Skeletal muscle tissue (tissue), 4 donors: ENCODE results near the gene GSAP. TPM values are rescaled to one million over a fixed set of nuclear protein-coding genes. Genes with fewer than 3 reads are reported as not detected.
"Not testable (repeated sequence)": the region's sequence is repeated elsewhere in the genome, so short reads cannot be mapped to it uniquely, and the experiment has no call there.

ENCODE experiments used
- H3K27ac ChIP-seq: one replicate; pipeline ENCODE4 v1.7.0; 2013; ENCODE audit warnings: mild to moderate bottlenecking, low read depth, low read length, inconsistent platforms
- H3K27me3 ChIP-seq, 3 donors: one replicate each; pipeline ENCODE4 v1.7.0; 2013; ENCODE audit warnings: low read length in 3 of 3; ENCODE audit not compliant: control insufficient read depth in 3 of 3, insufficient read depth in 3 of 3
- H3K36me3 ChIP-seq, 3 donors: one replicate each; pipeline ENCODE4 v1.7.0; 2013; ENCODE audit warnings: low read length in 3 of 3; ENCODE audit not compliant: control insufficient read depth in 3 of 3, insufficient read depth in 3 of 3
- H3K4me1 ChIP-seq, 3 donors: one replicate each; pipeline ENCODE4 v1.7.0; 2013; ENCODE audit warnings: low read length in 3 of 3, mild to moderate bottlenecking in 3 of 3; ENCODE audit not compliant: control insufficient read depth in 3 of 3, insufficient read depth in 3 of 3
- H3K4me3 ChIP-seq, 3 donors: one replicate each; pipeline ENCODE4 v1.7.0; 2013; ENCODE audit warnings: low read length in 3 of 3
- H3K9ac ChIP-seq, 3 donors: one replicate each; pipeline ENCODE4 v1.7.0; 2013; ENCODE audit warnings: low read length in 3 of 3, mild to moderate bottlenecking in 3 of 3, moderate library complexity in 2 of 3, low read depth in 1 of 3
- H3K9me3 ChIP-seq, 3 donors: one replicate each; pipeline ENCODE4 v1.7.0; 2013; ENCODE audit warnings: low read length in 3 of 3; ENCODE audit not compliant: control insufficient read depth in 3 of 3
- total RNA-seq: library from RNA; depleted of rRNA; stranded (reverse); fragments of >200 nt; gene quantifications from one replicate; pipeline ENCODE4 v1.2.3, GENCODE V29; 2014
- donor health status: Osteomylitis.

Gene GSAP
- total RNA-seq, 1 donor from 2014 or later = 6.8 TPM

DNA sequence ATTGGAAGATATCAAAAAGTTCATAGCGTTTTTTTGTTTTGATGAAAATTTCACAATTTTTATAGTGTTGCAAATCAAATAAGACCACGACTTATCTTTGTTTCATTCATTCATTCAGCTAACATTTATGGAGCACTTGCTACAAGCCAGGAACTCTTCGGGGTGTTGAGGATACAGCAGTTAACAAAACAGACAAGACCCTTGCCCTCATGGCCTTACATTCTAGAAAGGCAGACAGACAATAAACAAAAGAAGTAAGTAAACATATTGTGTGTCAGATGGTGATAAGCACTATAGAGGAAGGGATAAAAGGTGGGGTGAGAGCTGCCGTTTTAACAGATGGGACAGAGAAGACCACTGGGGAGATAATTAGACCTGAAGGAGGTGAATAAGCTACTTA is 41.6 kb upstream of the GSAP start:
- no peak overlapping the region for H3K4me3 ChIP-seq
- no peak overlapping the region for H3K27ac ChIP-seq
- peaks cover 0 to 5% (median 3%) of the 10 kb centered on the region in 3 donors for H3K4me1 ChIP-seq
- no peaks in the 10 kb centered on the region for H3K36me3 ChIP-seq
- H3K9ac ChIP-seq = no peak overlapping the region
- peaks cover 5 to 7% (median 7%) of the 10 kb centered on the region in 3 donors for H3K27me3 ChIP-seq
- H3K9me3 ChIP-seq = no peaks in the 10 kb centered on the region

- H3K36me3 ChIP-seq = no peaks in the 10 kb centered on the region
- H3K4me1 ChIP-seq = peaks cover 0 to 5% (median 3%) of the 10 kb centered on the region in 3 donors
- no peak overlapping the region for H3K27ac ChIP-seq
- H3K27me3 ChIP-seq = peaks cover 5 to 7% (median 7%) of the 10 kb centered on the region in 3 donors
- no peak overlapping the region for H3K4me3 ChIP-seq
- no peak overlapping the region for H3K9ac ChIP-seq
- H3K9me3 ChIP-seq = no peaks in the 10 kb centered on the region
Observed at GRCh38 chr7:77456696-77457095, 40.5 kb upstream of the GSAP start.

- H3K27ac ChIP-seq = no peak overlapping the region
- no peaks in the 10 kb centered on the region for H3K36me3 ChIP-seq
- H3K4me1 ChIP-seq = peaks cover 0 to 5% (median 3%) of the 10 kb centered on the region in 3 donors
- H3K9me3 ChIP-seq = no peaks in the 10 kb centered on the region
- no peak overlapping the region for H3K4me3 ChIP-seq
- H3K9ac ChIP-seq = no peak overlapping the region
- H3K27me3 ChIP-seq = peaks cover 5 to 7% (median 7%) of the 10 kb centered on the region in 3 donors
Observed at GRCh38 chr7:77455321-77455720, 39.2 kb upstream of the GSAP start.

DNA sequence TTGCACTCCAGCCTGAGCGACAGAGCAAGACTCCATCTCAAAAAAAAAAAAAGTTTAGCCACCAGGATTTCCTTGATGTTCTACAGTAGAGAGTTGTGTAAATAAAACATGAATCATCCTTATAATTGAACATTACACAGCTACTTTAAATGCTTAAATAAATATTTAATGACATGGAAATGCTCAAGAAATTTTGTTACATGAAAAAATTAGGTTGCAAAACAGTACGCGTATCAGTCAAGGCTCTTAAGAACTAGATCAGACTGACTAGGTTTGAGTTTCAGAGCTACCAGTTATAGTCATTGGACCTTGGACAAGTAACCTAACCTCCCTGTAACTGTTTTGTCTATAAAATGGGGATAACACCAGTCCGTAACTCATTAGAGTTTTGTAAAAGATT is 38.7 kb upstream of the GSAP start:
- Histone ChIP-seq H3K4me1 (peaks cover 0 to 5% (median 3%) of the 10 kb centered on the region in 3 donors), H3K9me3 (no peaks in the 10 kb centered on the region), H3K9ac (no peak overlapping the region), H3K36me3 (no peaks in the 10 kb centered on the region), H3K27me3 (peaks cover 5 to 7% (median 7%) of the 10 kb centered on the region in 3 donors), H3K4me3 (no peak overlapping the region), H3K27ac (no peak overlapping the region)

DNA sequence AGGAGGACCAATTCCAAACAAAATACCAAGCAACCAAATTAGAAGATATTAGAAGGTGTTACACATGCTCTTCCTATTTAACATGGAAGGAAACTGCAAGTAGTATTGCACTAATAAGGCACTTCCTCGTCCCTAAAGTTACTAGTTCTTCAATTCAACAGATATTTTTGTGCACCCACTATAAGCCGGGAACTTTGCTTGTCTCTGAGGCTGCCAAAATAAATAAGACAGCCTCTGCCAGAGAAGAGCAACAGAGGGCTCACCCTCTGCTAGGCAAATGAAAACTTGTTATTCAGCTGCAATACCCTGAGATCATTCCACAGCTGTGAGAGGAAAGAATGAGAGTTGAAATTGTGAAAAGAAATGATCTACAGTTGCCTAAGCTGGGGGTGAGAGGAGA is 37.4 kb upstream of the GSAP start:
- no peaks in the 10 kb centered on the region for H3K36me3 ChIP-seq
- H3K4me3 ChIP-seq = no peak overlapping the region
- H3K27me3 ChIP-seq = peaks cover 5 to 7% (median 7%) of the 10 kb centered on the region in 3 donors
- H3K4me1 ChIP-seq = peaks cover 0 to 5% (median 3%) of the 10 kb centered on the region in 3 donors
- H3K9me3 ChIP-seq = no peaks in the 10 kb centered on the region
- no peak overlapping the region for H3K27ac ChIP-seq
- no peak overlapping the region for H3K9ac ChIP-seq

- not testable (repeated sequence) for H3K27me3 ChIP-seq, H3K9ac ChIP-seq, H3K4me1 ChIP-seq, H3K9me3 ChIP-seq, H3K36me3 ChIP-seq, H3K27ac ChIP-seq, H3K4me3 ChIP-seq
Observed at GRCh38 chr7:77451950-77452349, 35.8 kb upstream of the GSAP start.

GRCh38 chr7:77450613-77451012 is 34.5 kb upstream of the GSAP start:
- Histone ChIP-seq H3K9ac (no peak overlapping the region), H3K4me3 (no peak overlapping the region), H3K36me3 (no peaks in the 10 kb centered on the region), H3K27me3 (peaks cover 5 to 7% (median 7%) of the 10 kb centered on the region in 3 donors), H3K27ac (no peak overlapping the region), H3K4me1 (peaks cover 0 to 5% (median 3%) of the 10 kb centered on the region in 3 donors), H3K9me3 (no peaks in the 10 kb centered on the region)

- Histone ChIP-seq H3K36me3 (no peaks in the 10 kb centered on the region), H3K27ac (no peak overlapping the region), H3K9me3 (no peaks in the 10 kb centered on the region), H3K4me1 (peaks cover 0 to 5% (median 3%) of the 10 kb centered on the region in 3 donors), H3K4me3 (no peak overlapping the region), H3K9ac (no peak overlapping the region), H3K27me3 (peaks cover under 1 to 7% (median 3%) of the 10 kb centered on the region in 3 donors)
Observed at GRCh38 chr7:77450054-77450453, 33.9 kb upstream of the GSAP start.

DNA sequence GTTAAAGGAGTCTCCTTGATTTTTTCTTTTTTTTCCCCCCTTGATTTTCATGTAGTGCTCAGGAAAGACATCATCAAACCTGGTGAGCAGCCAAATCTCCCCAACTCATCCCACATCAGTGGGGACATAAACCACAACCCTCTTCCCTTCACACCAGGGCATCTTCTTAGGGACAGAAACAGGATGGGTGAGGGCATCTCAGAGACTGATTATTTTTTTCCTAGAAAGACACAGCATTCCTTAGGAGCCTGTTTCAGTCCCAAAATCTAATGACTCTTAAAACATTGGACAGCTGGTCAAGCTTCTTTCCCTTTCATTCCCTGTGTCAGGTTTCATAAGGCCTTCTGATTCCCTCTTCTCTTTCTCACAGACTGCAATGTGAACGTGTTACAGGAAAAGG is 31.5 kb upstream of the GSAP start:
- Histone ChIP-seq H3K4me3 (no peak overlapping the region), H3K9me3 (no peaks in the 10 kb centered on the region), H3K36me3 (no peaks in the 10 kb centered on the region), H3K9ac (no peak overlapping the region), H3K27me3 (no peaks in the 10 kb centered on the region), H3K27ac (no peak overlapping the region), H3K4me1 (no peaks in the 10 kb centered on the region)

DNA sequence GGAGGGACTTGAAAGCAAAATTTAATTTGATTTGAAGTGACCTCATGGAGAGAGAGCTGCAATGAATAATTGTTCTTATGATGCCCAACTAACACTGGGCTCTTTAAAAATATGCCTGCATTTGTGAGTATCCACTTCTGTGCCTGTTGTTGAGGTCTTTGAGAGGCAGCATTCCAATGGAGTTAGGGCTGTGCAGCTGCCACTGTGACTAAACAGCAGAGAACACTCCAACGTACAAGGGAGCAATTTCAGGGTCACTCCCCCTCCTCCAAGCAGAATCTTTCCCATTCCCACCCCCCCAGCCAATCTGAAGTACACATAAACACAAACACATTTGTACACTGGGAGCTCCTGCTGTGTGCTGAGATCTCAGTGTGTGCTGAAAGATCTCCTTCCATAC is 28.0 kb upstream of the GSAP start:
- Histone ChIP-seq H3K27ac (no peak overlapping the region), H3K36me3 (no peaks in the 10 kb centered on the region), H3K27me3 (no peaks in the 10 kb centered on the region), H3K4me1 (no peaks in the 10 kb centered on the region), H3K4me3 (no peak overlapping the region), H3K9me3 (no peaks in the 10 kb centered on the region), H3K9ac (no peak overlapping the region)

GRCh38 chr7:77443042-77443441 is 26.9 kb upstream of the GSAP start:
- no peak overlapping the region for H3K27ac ChIP-seq
- H3K36me3 ChIP-seq = no peaks in the 10 kb centered on the region
- H3K9me3 ChIP-seq = no peaks in the 10 kb centered on the region
- no peaks in the 10 kb centered on the region for H3K27me3 ChIP-seq
- H3K4me1 ChIP-seq = no peaks in the 10 kb centered on the region
- H3K4me3 ChIP-seq = no peak overlapping the region
- H3K9ac ChIP-seq = no peak overlapping the region
